Stimulated activated naive CD8-positive, alpha-beta T cell treated with anti-CD3 and anti-CD28 coated beads, Interleukin-15, Interleukin-2, amounts not matched to agents 100 ng/mL and 50 ng/mL, for 24 hours (primary cell): ENCODE measurements around the gene JAK1.
A peak's percentile ranks its signal among the peaks of the same experiment; 100 is the strongest.
"Not testable (repeated sequence)": the region's sequence is repeated elsewhere in the genome, so short reads cannot be mapped to it uniquely, and the experiment has no call there.

Source experiments
- H3K27ac Mint-ChIP-seq: one replicate; pipeline ENCODE4 v1.8.0; 2021; ENCODE audit warnings: mild to moderate bottlenecking, mixed read lengths
- H3K27me3 Mint-ChIP-seq: one replicate; pipeline ENCODE4 v1.8.0; 2021; ENCODE audit warnings: mixed read lengths
- H3K36me3 Mint-ChIP-seq: one replicate; pipeline ENCODE4 v1.8.0; 2021; ENCODE audit warnings: low read depth, mixed read lengths
- H3K4me1 Mint-ChIP-seq: one replicate; pipeline ENCODE4 v1.8.0; 2021; ENCODE audit warnings: low read depth, mixed read lengths
- H3K4me3 Mint-ChIP-seq: one replicate; pipeline ENCODE4 v1.8.0; 2021; ENCODE audit warnings: mild to moderate bottlenecking, mixed read lengths
- H3K9me3 Mint-ChIP-seq: one replicate; pipeline ENCODE4 v1.8.0; 2021; ENCODE audit warnings: mixed read lengths

Gene JAK1

GRCh38 chr1:64966158-64966971 lies at the start of gene JAK1:
JAK1 (minus strand) TSS chr1:64966549; CDS start chr1:64886264, 80,285 bp downstream.
- Mint-ChIP-seq H3K4me3 (peak within 1 kb of the TSS; percentile 86), H3K36me3 (peaks cover 4% of the 10 kb centered on the region)

GRCh38 chr1:65014321-65014720 lies 48.0 kb upstream of the JAK1 start:
- no peaks in the 10 kb centered on the region for H3K27me3 Mint-ChIP-seq
- no peak overlapping the region for H3K27ac Mint-ChIP-seq
- H3K4me1 Mint-ChIP-seq = peaks cover 27% of the 10 kb centered on the region
- no peak overlapping the region for H3K4me3 Mint-ChIP-seq
- peaks cover 4% of the 10 kb centered on the region for H3K9me3 Mint-ChIP-seq
- H3K36me3 Mint-ChIP-seq = no peaks in the 10 kb centered on the region

More at GRCh38 chr1:64966158-64966971, at the start of gene JAK1:
- H3K4me1 Mint-ChIP-seq = peaks cover 14% of the 10 kb centered on the region
- peak within 1 kb of the TSS; percentile 84 for H3K27ac Mint-ChIP-seq
- no peaks in the 10 kb centered on the region for H3K9me3 Mint-ChIP-seq
- H3K27me3 Mint-ChIP-seq = no peaks in the 10 kb centered on the region

DNA sequence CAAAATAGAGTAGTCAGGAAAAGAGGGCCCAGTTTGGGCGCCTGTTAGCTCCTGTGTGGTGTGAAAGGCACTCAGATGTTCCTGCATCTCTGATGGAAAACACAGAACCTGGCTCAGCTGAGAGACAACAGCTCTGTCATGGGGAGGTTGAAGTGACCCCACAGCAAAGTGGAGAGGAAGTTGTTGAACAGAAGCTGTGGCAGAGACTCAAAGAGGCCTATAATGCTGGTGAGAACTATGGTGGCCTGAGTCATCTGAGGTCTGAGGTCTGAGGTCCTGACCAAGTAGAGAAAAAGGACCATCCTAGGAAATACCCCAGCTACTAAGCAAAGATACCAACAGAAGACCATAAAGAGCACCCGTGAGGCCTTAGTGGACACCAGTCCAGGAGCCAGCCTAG lies 45.6 kb upstream of the JAK1 start:
- H3K9me3 Mint-ChIP-seq = peaks cover 4% of the 10 kb centered on the region
- H3K27ac Mint-ChIP-seq = peak overlapping the region; percentile 69
- H3K4me3 Mint-ChIP-seq = no peak overlapping the region
- H3K27me3 Mint-ChIP-seq = no peaks in the 10 kb centered on the region
- H3K4me1 Mint-ChIP-seq = peaks cover 46% of the 10 kb centered on the region
- no peaks in the 10 kb centered on the region for H3K36me3 Mint-ChIP-seq

GRCh38 chr1:65009724-65010420 lies 43.5 kb upstream of the JAK1 start:
- Mint-ChIP-seq H3K27ac (peak overlapping the region; percentile 93), H3K36me3 (no peaks in the 10 kb centered on the region), H3K9me3 (peaks cover 4% of the 10 kb centered on the region), H3K4me3 (peak overlapping the region; percentile 64), H3K4me1 (peaks cover 52% of the 10 kb centered on the region), H3K27me3 (no peaks in the 10 kb centered on the region)

DNA sequence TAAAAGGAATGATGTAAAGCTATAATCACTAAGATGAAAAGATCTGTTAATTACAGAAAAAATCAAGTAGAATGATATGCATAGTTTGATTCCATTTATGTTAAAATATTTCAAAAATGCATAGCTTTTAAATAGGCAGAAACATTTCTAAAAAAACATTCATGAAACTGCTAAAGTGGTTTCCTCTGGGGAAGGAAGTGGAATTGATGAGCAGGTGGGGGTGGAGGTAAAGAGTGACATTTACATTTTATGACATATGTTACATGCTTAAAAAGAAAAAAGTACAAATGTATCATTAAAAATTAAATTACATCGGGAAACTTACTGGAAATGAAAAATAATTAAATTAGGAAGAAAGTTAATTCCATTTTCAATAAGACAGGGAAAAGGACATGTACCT lies 42.8 kb upstream of the JAK1 start:
- no peaks in the 10 kb centered on the region for H3K36me3 Mint-ChIP-seq
- peaks cover 2% of the 10 kb centered on the region for H3K9me3 Mint-ChIP-seq
- peak overlapping the region; percentile 93 for H3K27ac Mint-ChIP-seq
- no peaks in the 10 kb centered on the region for H3K27me3 Mint-ChIP-seq
- peak overlapping the region; percentile 64 for H3K4me3 Mint-ChIP-seq
- peaks cover 53% of the 10 kb centered on the region for H3K4me1 Mint-ChIP-seq

DNA sequence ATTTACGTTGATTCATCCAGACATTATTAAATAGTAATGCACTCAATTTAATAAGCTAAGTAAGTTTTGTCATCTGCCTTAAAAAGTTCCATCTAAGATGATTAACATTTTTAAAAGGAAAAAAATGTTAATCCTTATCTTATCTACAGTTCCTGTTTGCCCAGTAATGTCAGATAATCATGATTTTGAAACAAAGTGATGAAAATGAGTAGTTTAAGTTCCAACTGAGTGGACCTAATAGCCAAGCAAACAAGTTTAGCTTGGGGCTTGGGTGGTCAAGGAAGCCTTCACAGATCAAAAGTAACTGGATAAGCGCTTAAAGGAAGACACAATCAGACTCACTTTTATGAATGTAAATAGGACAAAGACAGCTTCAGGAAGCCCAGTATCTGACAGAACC lies 40.5 kb upstream of the JAK1 start:
- H3K4me3 Mint-ChIP-seq = no peak overlapping the region
- peaks cover 65% of the 10 kb centered on the region for H3K4me1 Mint-ChIP-seq
- no peaks in the 10 kb centered on the region for H3K36me3 Mint-ChIP-seq

GRCh38 chr1:65003316-65003664 lies 36.9 kb upstream of the JAK1 start:
- Mint-ChIP-seq H3K36me3 (peaks cover 9% of the 10 kb centered on the region), H3K27ac (peak overlapping the region; percentile 63), H3K4me1 (peaks cover 56% of the 10 kb centered on the region), H3K4me3 (peak overlapping the region; percentile 67), H3K27me3 (no peaks in the 10 kb centered on the region), H3K9me3 (peaks cover 11% of the 10 kb centered on the region)

More for the DNA sequence above, 40.5 kb upstream of the JAK1 start:
- H3K9me3 Mint-ChIP-seq = no peaks in the 10 kb centered on the region
- H3K27me3 Mint-ChIP-seq = no peaks in the 10 kb centered on the region
- H3K27ac Mint-ChIP-seq = no peak overlapping the region

- H3K27ac Mint-ChIP-seq = peak overlapping the region; percentile 74
- H3K36me3 Mint-ChIP-seq = peaks cover 9% of the 10 kb centered on the region
- H3K4me1 Mint-ChIP-seq = peaks cover 51% of the 10 kb centered on the region
Measured at GRCh38 chr1:65002508-65003315, 36.4 kb upstream of the JAK1 start.

DNA sequence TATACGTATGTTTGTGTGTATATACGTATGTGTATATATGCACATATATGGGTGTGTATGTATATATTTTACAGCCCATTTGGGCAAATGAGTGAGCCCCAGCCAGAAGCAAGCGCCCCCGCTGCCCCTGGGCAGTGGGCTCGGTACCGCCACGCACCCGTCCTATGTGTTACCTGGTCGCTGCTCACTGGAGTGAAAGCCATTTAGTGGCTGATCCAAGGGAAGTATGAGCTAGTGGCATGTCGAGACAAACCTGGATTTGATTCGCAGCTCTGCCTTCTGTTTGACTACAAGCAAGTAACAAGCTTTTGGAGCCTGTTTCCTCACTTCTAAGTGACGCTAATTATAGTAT lies 35.8 kb upstream of the JAK1 start:
- no peaks in the 10 kb centered on the region for H3K27me3 Mint-ChIP-seq
- H3K4me3 Mint-ChIP-seq = peak overlapping the region; percentile 67
- H3K36me3 Mint-ChIP-seq = peaks cover 9% of the 10 kb centered on the region
- peaks cover 16% of the 10 kb centered on the region for H3K9me3 Mint-ChIP-seq
- H3K27ac Mint-ChIP-seq = peak overlapping the region; percentile 74
- peaks cover 49% of the 10 kb centered on the region for H3K4me1 Mint-ChIP-seq

More at GRCh38 chr1:65002508-65003315, 36.4 kb upstream of the JAK1 start:
- Mint-ChIP-seq H3K4me3 (peak overlapping the region; percentile 67), H3K27me3 (no peaks in the 10 kb centered on the region), H3K9me3 (peaks cover 16% of the 10 kb centered on the region)

DNA sequence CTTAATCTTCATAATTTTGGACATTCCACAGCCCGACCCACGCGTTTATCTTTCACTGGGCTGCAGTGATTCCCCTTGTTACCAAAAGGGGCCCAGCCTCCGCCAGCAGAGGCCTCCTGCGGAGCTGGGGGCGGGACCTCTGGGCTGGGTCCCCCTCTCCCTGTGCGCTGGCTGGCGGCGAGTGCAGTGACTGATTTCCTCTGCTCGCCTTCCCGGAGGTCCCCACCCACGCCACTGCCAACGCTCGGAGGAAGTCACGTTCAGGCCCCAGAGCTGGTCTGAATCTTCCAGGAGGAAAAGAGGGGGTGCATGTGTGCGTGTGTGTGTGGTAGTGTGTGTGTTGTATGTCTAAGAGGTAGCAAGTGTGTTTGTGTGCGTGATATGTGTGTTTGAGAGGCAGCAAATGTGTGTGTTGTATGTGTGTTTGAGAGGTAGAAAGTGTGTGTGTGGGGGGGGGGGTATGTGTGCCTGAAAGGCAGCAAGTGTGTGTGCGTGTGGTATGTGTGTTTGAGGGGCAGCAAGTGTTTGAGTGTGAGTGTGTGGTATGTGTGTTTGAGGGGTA lies 35.0 kb upstream of the JAK1 start:
- H3K36me3 Mint-ChIP-seq = peaks cover 9% of the 10 kb centered on the region
- H3K9me3 Mint-ChIP-seq = peaks cover 16% of the 10 kb centered on the region
- H3K4me1 Mint-ChIP-seq = peaks cover 41% of the 10 kb centered on the region
- peak overlapping the region; percentile 71 for H3K27ac Mint-ChIP-seq
- H3K27me3 Mint-ChIP-seq = no peaks in the 10 kb centered on the region
- peak overlapping the region; percentile 67 for H3K4me3 Mint-ChIP-seq

- Mint-ChIP-seq H3K4me1 (peaks cover 35% of the 10 kb centered on the region), H3K9me3 (peaks cover 16% of the 10 kb centered on the region)
- not testable (repeated sequence) for H3K27me3 Mint-ChIP-seq, H3K4me3 Mint-ChIP-seq, H3K36me3 Mint-ChIP-seq, H3K27ac Mint-ChIP-seq
Measured at GRCh38 chr1:64998425-64998948, 32.1 kb upstream of the JAK1 start.

DNA sequence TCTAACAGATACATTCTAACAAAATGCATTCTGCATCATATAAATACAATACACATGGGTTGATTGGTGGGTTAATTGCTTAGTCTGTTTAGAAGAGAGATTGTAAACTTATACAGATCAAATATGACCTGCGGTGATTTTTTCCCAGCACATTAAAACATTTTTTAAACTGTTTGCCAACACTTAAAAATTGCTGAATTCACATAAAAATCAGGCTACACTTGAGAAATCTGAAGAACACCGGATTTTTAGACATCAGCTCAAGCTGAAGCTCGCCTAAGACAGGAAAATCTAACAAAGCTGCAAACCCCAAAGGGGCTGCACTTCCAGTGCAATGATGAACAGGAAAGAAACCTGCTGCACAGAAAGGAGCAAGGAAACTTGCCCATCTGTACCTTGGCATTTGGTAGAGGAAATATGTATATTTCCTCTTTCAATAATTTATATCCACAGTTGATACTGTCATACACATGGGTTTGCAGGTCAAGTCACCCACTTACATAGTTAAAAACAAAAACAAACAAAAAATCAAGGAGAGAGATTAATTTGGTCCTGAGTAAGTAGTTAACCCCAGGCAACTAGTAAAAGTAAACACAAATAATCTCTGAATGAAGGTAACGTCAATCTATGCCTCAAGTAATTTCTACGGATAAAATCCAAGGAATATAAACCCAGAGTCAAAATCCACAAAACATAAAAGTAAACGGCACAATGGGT lies 30.4 kb upstream of the JAK1 start:
- H3K27ac Mint-ChIP-seq = no peak overlapping the region
- no peak overlapping the region for H3K4me3 Mint-ChIP-seq
- H3K4me1 Mint-ChIP-seq = peaks cover 22% of the 10 kb centered on the region
- H3K9me3 Mint-ChIP-seq = peaks cover 16% of the 10 kb centered on the region
- peaks cover 9% of the 10 kb centered on the region for H3K36me3 Mint-ChIP-seq
- no peaks in the 10 kb centered on the region for H3K27me3 Mint-ChIP-seq

DNA sequence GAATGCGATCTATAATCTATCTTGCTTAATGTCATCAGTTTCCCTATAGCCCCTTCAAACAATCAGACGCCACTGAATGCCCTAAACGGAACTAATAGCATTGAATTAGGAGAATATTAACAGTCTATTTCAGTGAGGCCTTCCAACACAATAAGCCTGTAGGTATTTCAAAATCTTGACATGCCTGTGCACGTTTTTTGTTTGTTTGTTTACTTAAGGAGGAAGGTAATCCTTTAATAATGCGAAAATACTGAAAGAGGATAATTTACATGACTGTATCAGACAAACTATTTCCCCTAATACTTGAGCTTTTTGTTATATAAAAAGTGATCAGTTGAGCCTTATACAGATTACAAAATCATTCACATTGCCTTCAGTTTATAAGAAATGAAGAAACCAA lies 29.0 kb upstream of the JAK1 start:
- Mint-ChIP-seq H3K4me1 (peaks cover 8% of the 10 kb centered on the region), H3K36me3 (peaks cover 9% of the 10 kb centered on the region), H3K9me3 (peaks cover 16% of the 10 kb centered on the region), H3K27ac (no peak overlapping the region), H3K4me3 (no peak overlapping the region), H3K27me3 (no peaks in the 10 kb centered on the region)
